ENCODE measurements around the gene OGFOD1. TPM values are rescaled to one million over a fixed set of nuclear protein-coding genes. Genes with fewer than 3 reads are reported as not detected.

The OGFOD1 gene
- total RNA-seq, 1 donor from 2014 or later: 44.9 TPM

DNA sequence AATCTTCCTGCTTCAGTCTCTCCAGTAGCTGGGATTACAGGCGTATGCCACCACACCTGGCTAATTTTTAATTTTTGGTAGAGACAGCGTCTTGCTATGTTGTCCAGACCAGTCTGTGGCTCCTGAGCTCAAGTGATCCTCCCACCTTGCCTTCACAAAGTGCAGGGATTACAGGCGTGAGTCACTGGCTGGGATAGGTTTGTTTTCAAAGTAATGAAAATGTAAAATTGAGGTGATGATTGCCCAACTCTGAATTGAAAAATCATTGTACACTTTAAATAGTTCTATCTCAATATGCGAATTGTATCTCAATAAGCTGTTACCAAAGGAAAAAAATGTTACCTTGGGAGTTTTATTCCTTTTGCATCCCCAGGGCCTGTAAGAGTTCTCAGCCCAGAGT is 24.8 kb upstream of the OGFOD1 start:
- no peak for DNase-seq (ENCODE audit: low spot score)

DNA sequence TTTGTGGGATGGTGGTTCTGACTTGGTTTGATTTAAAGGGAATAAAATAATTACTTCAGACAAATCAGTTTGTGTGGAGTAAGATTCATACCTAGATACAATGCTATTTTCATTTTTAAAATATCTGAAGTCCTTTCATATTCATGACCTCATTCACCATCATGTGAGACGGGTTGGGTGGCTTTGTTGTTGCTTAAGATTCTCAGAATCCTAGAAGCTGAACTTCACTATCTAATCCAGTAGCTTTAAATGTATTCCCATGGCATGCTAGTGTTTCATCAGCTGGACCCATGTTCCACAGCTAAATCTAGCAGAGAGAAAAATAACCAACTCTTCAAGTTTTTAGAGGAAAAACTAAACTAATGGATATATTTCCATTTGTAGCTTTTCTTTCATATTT is 23.3 kb upstream of the OGFOD1 start:
- no peak for DNase-seq (ENCODE audit: low spot score)

DNA sequence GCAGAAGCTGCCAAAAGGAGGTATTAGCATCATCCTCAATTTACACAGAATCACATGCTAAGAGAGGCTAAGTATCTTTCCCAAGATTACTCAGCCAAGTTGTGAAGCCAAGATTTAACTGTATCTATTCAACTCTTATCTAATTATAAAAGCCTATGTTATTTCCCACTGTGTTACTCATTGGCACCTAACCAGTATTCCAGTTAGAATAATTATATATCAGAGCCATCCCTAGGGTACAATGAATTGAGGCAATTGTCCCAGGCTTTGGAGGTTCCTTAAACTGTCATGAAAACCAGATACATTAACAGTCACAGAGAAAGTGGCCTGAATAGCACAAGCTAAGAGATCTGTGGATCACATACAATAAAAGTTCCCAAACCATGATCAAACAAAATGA is 15.1 kb upstream of the OGFOD1 start:
- DNase-seq (ENCODE audit: low spot score): no peak

DNA sequence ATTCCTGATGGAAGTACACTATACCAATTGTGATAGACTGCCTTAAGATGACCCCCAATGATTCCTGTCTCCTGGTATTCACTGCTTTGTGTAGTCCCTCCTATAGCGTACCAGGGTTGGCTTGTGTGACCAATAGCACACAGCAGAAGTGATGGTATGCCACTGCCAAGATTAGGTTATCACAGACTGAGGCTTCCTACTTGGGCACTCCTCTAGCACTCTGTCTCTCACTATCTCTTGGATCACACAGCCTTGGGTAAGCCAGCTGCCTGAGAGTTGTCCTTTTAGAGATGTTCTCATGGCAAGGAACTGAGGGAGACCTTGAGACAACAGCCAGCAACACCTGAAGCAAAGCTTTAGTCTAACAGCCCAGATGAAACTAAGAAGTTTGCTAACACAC is 13.3 kb upstream of the OGFOD1 start:
- no peak for DNase-seq (ENCODE audit: low spot score)

GRCh38 chr16:56447286-56447685 is 4.1 kb upstream of the OGFOD1 start:
- DNase-seq (ENCODE audit: low spot score): no peak

DNA sequence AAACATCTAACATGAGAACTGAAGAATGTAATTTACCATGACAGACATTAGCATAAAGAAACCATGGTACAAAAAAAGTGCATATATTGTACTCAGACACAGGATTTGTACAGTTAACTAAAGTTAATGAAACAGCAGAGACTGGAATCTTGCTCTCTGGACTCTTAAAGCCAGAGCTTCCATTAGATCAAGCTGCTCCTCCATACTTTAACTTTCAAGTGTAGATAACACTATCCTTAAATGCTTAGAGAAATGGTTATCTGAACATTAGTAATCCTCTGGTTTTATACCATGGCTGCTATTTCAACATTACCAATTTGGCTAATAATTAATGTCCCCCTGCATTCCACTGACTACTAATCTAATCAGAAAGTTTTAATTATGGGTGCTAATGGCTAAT is 3.3 kb upstream of the OGFOD1 start:
- DNase-seq (ENCODE audit: low spot score): no peak

DNA sequence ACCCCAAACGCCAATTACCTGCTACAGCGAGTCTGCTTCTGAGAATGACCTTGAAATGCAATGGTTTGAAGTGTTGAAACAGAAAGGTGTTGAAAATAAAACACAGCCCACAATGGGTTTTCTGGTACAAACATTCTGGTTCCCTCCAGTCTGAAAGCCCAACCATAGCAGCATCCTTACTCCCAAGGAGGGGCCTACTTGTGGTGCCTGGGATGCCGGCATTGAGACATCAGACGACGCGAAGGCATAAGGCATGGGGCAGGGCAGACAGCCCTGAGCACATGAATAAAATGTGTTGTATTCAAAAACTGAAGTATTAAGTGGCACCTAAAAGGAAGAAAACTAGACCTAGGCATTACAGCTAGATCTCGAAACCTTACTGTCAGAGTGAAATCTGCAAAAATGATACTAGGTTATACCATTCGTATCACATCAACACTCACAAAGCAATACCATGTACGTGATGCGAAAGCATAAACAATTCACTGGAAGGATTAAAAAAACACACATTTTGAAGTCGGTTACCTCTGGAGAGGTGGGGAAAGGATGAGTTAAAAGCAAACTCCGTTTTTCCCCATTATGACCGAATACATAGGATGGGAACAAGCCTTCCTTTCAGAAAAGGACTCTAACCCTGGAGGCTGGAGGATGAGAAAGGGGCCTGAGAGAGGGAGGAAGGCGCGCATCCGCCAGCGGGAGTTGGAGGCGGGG is 924 bp upstream of the OGFOD1 start:
- DNase-seq (ENCODE audit: low spot score): no peak

GRCh38 chr16:56451753-56452689 is 667 bp downstream of the OGFOD1 start:
- no peak for DNase-seq (ENCODE audit: low spot score)

DNA sequence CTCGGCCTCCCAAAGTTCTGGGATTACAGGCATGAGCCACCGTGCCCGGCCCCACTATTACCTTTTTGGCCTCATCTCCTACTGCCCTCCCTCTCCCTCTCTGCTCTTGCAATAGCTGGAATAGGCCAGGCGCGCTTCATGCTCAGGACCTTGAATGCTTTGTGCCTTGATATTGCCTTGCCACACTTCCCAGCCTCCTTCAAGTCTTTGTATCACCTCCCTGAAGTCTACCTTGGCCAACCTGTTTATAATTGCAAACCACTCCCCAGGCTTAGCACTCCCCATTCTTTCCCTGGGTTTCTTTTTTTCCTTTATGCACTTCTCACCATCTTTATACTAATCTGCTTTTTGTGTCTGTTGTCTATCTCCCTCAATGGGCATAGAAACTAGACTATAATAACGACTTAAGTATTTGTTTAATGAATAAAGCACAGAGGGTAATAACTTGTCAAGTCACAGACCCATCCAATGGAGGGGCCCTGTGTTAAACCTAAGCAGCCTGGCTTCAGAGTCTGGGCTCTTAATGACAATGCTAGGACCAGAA is 6.6 kb downstream of the OGFOD1 start:
- no peak for DNase-seq (ENCODE audit: low spot score)

DNA sequence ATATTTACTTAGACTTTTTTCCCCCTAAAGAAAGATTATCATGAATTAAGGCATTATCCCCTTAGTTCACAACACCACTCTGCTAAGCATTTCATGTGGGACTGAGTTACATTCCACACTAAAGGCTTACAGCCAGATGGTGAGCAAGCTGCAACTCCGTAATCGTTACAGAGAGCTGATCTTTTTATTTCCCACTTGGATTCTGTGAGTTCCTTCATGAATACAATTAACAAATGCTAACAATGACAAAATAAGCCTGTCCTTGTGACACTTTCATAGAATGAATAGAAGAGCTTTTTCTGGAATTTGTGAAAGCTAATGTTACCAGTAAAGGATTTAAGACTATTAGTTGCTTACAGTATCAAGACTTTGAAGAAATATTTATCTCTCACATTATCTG is 8.7 kb downstream of the OGFOD1 start:
- DNase-seq (ENCODE audit: low spot score): no peak

DNA sequence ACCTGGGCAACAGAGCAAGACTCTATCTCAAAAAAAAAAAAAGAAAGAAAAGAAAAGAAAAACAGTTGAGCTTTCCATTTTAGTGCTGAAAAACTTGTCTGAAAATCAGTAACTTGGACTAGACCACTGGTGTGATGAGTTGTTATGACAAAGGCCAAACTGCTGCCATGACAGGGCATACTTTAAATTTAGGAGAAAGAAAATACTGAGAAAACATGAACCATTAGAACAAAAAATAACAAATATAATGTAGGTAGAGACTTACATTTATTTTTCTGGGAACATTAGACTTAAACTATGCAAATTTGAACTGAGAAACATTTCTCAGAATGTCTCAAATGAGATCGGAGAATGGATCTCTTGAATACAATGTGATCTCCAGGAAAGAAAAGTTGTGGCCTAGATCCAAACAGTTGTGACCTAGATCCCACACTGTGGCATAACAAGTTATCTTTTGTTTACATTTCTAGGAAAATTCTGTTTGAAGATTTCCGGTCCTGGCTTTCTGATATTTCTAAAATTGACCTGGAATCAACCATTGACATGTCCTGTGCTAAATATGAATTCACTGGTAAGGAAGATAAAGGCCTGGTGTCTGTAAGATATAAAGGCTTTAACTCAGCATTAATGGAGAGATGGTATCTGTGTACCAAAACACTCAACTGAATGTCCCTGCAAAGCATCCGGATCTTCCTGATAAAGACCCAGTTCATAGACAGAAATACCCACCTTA is 10.9 kb downstream of the OGFOD1 start:
- no peak for DNase-seq (ENCODE audit: low spot score)

DNA sequence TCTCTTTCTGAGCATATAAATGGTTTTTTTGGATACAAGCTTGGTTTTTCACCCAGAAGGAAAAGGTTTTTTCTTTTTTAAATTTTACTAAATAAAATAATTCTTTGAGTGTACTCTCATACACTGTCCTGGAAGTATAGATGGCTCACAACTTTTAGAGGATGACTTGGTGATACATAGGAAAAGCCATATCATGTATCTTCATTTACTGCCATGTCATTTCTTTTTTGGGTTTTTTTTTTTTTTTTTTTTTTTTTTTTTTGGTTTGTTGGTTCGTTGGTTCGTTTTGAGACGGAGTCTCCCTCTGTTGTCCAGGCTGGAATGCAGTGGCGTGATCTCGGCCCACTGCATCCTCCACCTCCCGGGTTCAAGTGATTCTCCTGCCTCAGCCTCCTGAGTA is 11.8 kb downstream of the OGFOD1 start:
- DNase-seq (ENCODE audit: low spot score): no peak

DNA sequence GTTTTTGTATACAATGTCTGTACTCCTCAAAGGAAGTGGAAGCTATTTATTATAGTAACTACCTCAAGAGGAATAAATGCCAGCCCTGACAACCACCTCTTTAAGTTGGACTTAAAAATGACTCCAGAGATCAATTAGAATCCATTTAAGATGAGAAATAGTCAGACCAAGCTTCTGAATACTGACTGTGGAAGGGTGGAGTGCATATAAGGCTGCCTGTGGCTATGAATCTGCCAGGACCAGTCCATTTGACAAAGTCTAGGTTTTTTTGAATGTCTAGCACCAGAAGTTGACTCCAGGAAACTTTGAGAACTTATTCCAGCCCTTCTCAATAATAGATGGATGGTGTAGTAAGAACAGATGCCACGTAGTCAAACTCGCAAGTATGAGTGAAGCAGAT is 15.0 kb downstream of the OGFOD1 start:
- DNase-seq (ENCODE audit: low spot score): no peak

DNA sequence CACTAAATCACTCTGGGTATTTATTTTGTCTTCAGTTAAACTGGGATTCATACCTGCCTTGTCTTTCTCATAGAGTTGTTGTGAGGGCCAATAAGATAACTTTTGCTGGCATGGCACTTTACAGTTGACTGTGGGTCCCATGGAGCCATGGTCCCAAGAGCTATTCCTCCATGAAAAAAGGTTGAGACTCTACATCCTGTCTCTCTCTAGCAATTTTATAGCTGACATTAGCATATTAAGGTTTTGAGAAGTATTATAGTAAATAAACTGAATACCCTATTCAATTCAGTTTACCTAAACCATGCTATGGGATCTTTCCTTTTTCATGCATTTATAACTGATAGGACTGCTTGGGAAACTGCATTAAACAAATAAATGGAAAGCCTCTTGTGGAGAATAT is 17.4 kb downstream of the OGFOD1 start:
- no peak for DNase-seq (ENCODE audit: low spot score)

DNA sequence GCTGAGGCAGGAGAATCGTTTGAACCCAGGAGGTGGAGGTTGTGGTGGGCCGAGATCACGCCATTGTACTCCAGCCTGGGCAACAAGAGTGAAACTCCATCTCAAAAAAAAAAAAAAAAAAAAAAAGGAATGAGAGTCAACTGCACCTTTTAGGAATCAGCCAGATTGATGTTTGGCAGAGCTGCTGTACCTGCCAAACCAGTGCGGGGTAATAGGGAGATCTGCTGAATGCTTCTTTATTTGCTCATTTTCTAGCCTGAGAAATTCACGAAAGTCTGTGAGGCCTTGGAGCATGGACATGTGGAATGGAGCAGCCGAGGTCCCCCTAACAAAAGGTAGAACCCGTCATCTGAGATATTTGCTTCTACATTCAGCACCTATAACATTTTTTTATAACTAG is 18.4 kb downstream of the OGFOD1 start:
- DNase-seq (ENCODE audit: low spot score): no peak

DNA sequence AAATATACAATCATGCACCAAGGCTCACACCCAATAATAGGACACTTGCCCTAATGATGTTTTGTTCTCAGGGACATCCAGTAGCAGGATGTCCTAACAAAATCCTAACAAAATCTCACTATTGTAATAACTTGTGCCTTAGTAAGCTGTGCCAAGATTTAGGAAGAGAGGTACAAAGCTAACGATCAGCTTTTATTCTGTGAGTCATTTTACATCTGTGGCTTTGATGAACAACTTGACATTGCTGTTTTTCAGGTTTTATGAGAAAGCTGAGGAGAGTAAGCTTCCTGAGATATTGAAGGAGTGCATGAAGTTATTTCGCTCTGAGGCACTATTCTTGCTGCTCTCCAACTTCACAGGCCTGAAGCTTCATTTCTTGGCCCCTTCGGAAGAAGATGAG is 18.9 kb downstream of the OGFOD1 start:
- DNase-seq (ENCODE audit: low spot score): no peak

DNA sequence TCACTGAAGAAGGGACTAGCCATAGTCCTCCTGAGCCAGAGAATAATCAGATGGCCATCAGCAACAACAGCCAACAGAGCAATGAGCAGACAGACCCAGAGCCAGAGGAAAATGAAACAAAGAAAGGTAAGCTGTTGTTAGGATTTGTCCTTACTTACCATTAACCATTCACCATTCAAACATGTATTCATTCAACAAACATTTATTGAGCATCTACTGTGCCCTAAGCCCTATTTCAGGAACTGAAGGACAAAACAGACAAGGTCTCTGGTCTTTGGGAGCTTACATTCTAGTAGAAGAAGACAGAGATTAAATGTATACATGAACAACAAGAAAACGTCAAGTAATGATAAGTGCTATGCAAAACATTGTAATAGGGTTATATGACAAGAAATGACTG is 19.3 kb downstream of the OGFOD1 start:
- no peak for DNase-seq (ENCODE audit: low spot score)

- DNase-seq (ENCODE audit: low spot score): no peak
Measured at GRCh38 chr16:56475201-56475600, 23.8 kb downstream of the OGFOD1 start.

GRCh38 chr16:56477096-56477878 is 25.9 kb downstream of the OGFOD1 start:
- no peak for DNase-seq (ENCODE audit: low spot score)

DNA sequence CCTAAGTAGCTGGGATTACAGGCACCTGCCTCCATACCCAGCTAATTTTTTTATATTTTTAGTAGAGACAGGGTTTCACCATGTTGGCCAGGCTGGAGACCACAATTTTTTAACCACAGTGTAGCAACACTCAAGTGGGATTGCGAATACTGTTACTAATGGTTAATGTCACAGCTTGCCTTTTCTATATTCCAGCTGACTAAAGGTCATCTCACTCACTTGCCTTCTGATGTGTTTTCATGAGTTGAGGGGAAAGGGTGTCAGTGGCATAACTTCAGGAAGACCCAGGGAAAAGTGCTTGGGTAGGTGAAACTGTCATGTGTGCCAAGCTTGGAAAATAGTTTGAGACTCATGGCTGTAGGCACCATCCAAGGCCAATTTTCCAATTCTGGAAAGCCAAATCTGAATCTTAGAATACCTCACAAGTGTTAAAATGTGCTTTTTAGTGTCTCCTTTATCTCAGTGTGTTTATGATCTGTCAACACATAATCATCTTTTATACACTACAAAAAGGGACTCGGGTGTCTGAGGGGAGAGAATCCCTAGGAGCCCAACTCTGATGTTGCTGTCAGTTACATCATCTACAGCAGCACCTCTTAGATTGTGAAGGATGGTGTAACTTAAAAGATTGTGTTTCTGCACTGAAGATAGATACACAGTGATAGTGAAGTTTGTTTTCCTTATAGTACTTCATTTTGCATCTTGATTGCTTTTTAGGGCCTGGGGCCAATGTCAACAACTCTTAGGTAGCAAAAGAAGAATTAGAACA is 27.1 kb downstream of the OGFOD1 start:
- DNase-seq (ENCODE audit: low spot score): no peak

Data from mesenteric fat pad (tissue), 1 donor.